Transverse colon (tissue), 4 donors: ENCODE data around the gene MAPK8IP2. TPM values are rescaled to one million over a fixed set of nuclear protein-coding genes. Genes with fewer than 3 reads are reported as not detected.

Source experiments
- DNase-seq: peaks from one replicate; pipeline ENCODE4 v3.0.0-alpha.2; 2019
- H3K27ac ChIP-seq, 4 donors: fragments of 200-600 bp; sonication (generic); 2 replicates each; pipeline ENCODE4 v1.5.1; 2016 to 2018; ENCODE audit warnings: inconsistent platforms in 4 of 4
- H3K27me3 ChIP-seq: fragments of 200-600 bp; sonication (generic); 2 replicates; pipeline ENCODE4 v1.5.1; 2017; ENCODE audit warnings: inconsistent platforms
- H3K36me3 ChIP-seq, 4 donors: fragments of 200-600 bp; sonication (generic); 2 replicates each; pipeline ENCODE4 v1.5.1; 2017 to 2019; ENCODE audit warnings: inconsistent platforms in 4 of 4
- H3K4me1 ChIP-seq, 4 donors: fragments of 200-600 bp; sonication (generic); 2 replicates each; pipeline ENCODE4 v1.5.1; 2017 to 2020; ENCODE audit warnings: inconsistent platforms in 4 of 4
- H3K4me3 ChIP-seq, 4 donors: fragments of 200-600 bp; sonication (generic); 1 replicate in 1 of 4; 2 replicates in 3 of 4; pipeline versions ENCODE4 v1.5.1 to v1.6.1; 2017 to 2019; ENCODE audit warnings: inconsistent platforms in 4 of 4
- H3K9me3 ChIP-seq, 2 donors: fragments of 200-600 bp; sonication (generic); 2 replicates each; pipeline ENCODE4 v1.5.1; 2017 to 2019; ENCODE audit warnings: inconsistent platforms in 2 of 2
- EP300 ChIP-seq: sonication (generic); formaldehyde crosslinking; IDR thresholded peaks from one replicate; pipeline ENCODE4 v1.6.1; 2017; ENCODE audit warnings: antibody characterized with exemption, low read depth
- POLR2A ChIP-seq: fragments of 450-650 bp; IDR thresholded peaks from one replicate; pipeline ENCODE4 v1.6.1; 2016; ENCODE audit warnings: antibody characterized with exemption, mild to moderate bottlenecking, moderate library complexity
- POLR2AphosphoS5 ChIP-seq, 3 donors: sonication (generic); formaldehyde crosslinking; IDR thresholded peaks; one replicate each; pipeline ENCODE4 v1.6.1; 2016; ENCODE audit warnings: antibody characterized with exemption in 3 of 3
- WGBS, 2 donors: methylation state at CpG; one replicate each; pipeline ENCODE4 v1.1.5; 2018; ENCODE audit warnings: low coverage in 1 of 2; 5-methylcytosine and 5-hydroxymethylcytosine counted together
- in situ Hi-C, 4 donors: fragments of 200-750 bp; cut with MboI; loops; one replicate each; pipeline versions ENCODE4 v1.15.0 to v1.15.1; 2017; ENCODE audit warnings: low sequenced_read_pairs in 3 of 4, low pct_ligation_motif_present in 1 of 4, low pct_unique_long_range_greater_than_20kb in 1 of 4
- intact Hi-C: fragments of 100-400 bp; cut with DNase I; formaldehyde crosslinking; loops from one replicate; pipeline ENCODE4 v1.15.1; 2023; ENCODE audit warnings: low total_unique reads
- total RNA-seq, 4 donors: library from RNA; depleted of rRNA; stranded (reverse); fragments of >200 nt; gene quantifications; one replicate each; pipeline ENCODE4 v1.1.0, GENCODE V29; 2016
- TF ChIP-seq, protein P1 (sequence below), 5 experiments: fragments of 200-600 bp in 3 of 5; fragments of 450-650 bp in 2 of 5; sonication (generic) in 3 of 5; IDR thresholded peaks; 1 replicate in 2 of 5; 2 replicates in 3 of 5; pipeline ENCODE4 v1.5.1; 2016 to 2017; ENCODE audit warnings: antibody characterized with exemption in 5 of 5, inconsistent platforms in 3 of 5, mild to moderate bottlenecking in 2 of 5, moderate library complexity in 1 of 5

The MAPK8IP2 gene
- total RNA-seq, 4 donors from 2014 or later = 1.1 to 3.4 (median 1.8) TPM

DNA sequence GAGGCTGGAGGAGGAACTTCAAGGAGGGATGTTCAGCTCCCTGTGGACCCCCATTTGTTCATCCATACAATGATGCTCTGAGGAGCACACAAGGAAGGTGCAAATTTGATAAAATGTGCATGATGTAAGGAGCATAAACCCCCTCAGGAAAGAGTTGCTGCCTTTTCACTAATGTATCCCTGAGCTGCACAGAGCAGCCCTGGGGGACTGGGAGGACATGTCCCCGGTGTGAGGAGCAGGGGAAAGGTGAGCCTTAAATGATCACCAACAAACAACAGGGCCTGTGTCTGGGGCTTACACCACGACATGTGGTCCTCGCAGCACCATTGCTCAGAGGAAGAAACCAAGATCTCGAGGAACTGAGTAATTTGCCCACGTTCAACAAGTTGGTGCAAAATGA lies 3.5 kb upstream of the MAPK8IP2 start:
- in situ Hi-C loops (no loop called here), intact Hi-C loops (no loop called here)
- Histone ChIP-seq H3K27ac (no peak overlapping the region), H3K27me3 (peaks cover 39% of the 10 kb centered on the region), H3K36me3 (no peaks in the 10 kb centered on the region), H3K4me1 (peaks cover 0 to 12% (median 8%) of the 10 kb centered on the region in 4 donors), H3K4me3 (no peak overlapping the region), H3K9me3 (no peaks in the 10 kb centered on the region)
- TF ChIP-seq POLR2AphosphoS5 (IDR thresholded peaks at IDR 0.05) = no peak
- no peak for TF ChIP-seq EP300
- TF ChIP-seq, protein P1, sequence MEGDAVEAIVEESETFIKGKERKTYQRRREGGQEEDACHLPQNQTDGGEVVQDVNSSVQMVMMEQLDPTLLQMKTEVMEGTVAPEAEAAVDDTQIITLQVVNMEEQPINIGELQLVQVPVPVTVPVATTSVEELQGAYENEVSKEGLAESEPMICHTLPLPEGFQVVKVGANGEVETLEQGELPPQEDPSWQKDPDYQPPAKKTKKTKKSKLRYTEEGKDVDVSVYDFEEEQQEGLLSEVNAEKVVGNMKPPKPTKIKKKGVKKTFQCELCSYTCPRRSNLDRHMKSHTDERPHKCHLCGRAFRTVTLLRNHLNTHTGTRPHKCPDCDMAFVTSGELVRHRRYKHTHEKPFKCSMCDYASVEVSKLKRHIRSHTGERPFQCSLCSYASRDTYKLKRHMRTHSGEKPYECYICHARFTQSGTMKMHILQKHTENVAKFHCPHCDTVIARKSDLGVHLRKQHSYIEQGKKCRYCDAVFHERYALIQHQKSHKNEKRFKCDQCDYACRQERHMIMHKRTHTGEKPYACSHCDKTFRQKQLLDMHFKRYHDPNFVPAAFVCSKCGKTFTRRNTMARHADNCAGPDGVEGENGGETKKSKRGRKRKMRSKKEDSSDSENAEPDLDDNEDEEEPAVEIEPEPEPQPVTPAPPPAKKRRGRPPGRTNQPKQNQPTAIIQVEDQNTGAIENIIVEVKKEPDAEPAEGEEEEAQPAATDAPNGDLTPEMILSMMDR (IDR thresholded peaks at IDR 0.05) = no peak
- TF ChIP-seq POLR2A = no peak
- no peak for DNase-seq
- 82 to 87% methylated on average over 3 to 5 of the region's 5 CpGs for WGBS, 2 donors

DNA sequence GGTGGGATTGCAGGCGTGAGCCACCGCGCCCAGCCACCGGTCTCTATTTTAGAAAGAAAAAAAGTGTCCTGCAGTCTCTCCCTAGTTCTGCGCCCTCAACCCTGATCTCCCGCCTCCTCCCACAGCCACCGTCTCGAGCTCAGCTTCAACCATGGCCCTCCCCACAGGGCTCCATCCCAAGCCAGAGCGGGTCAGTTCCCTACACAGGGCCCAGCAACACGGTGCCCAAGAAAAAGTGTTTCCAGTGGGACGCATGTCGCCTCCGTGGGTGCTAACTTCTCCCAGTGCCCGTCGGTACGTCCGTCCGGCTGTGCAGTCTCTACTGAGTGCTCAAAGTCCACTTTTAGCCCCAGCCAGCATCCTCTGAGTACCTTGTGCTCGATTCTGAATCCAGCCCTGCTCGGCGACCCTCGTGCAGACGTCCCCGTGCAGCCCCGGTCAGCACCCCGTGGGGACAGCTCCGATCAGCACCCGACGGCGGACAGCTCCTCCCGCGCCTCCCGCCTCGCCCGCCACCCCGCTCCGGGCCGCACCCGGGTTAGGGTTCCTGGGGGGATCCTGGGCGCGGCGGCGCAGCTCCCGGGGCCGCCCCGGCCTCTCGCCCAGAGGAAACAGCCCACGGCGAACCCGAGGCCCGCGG lies 657 bp upstream of the MAPK8IP2 start:
- H3K36me3 ChIP-seq = no peaks in the 10 kb centered on the region
- in situ Hi-C loops (no loop called here), intact Hi-C loops (no loop called here)
- TF ChIP-seq EP300 = no peak
- TF ChIP-seq, protein P1 (IDR thresholded peaks at IDR 0.05) = no peak
- TF ChIP-seq POLR2AphosphoS5 (IDR thresholded peaks at IDR 0.05) = no peak
- no peak for TF ChIP-seq POLR2A
- H3K9me3 ChIP-seq = no peaks in the 10 kb centered on the region
- H3K27me3 ChIP-seq = peaks cover 66% of the 10 kb centered on the region
- peak overlapping the region in 3 of 4 donors; percentile 36 to 51 (median 37) for H3K4me3 ChIP-seq
- WGBS, 2 donors = 40% methylated on average over 25 of the region's 52 CpGs; no CpG with 5 or more reads in 1 of the 2 donors
- no peak overlapping the region for H3K27ac ChIP-seq
- H3K4me1 ChIP-seq = peaks cover 0 to 12% (median 8%) of the 10 kb centered on the region in 4 donors
- peak; percentile 49 for DNase-seq

DNA sequence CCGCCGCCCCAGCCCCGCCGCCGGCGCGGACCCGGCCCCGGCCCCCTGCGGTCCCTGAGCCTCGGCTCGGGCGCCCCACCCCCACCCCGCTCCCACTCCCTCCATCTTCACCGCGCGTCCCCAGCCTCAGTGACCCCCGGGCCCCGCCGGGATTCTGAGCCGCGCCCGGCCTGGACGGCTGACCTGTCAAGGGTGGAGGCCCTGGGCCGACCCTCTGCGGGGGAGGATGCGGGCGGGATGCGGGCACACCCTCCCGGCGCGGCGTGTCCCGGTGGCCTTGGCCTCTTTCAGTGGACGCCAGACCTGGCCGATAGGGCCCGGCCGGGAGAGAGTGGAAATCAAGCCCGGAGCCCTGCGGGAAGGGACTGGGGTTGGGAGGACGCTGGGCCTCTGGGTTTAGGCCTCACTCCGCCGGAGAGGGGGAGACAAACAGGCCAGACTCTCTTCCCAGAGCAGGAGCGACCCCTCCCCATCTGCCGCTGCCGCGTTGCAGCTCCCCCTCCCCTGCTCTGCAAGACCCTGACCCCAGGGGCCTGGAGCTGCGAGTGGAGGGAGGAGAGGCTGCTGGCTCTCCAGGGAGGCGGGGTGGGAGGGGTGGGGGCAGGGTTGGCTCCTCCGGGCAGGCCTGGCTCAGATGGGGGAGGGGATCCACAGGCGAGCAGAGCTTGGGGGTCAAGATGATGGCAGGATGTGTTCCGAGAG lies 525 bp downstream of the MAPK8IP2 start:
- no peak for DNase-seq
- no peak overlapping the region for H3K27ac ChIP-seq
- TF ChIP-seq POLR2A (no peak), EP300 (no peak), POLR2AphosphoS5 (IDR thresholded peaks at IDR 0.05) (no peak)
- TF ChIP-seq, protein P1 (IDR thresholded peaks at IDR 0.05) = no peak
- H3K4me1 ChIP-seq = peaks cover 0 to 12% (median 8%) of the 10 kb centered on the region in 4 donors
- intact Hi-C loops (no loop called here), in situ Hi-C loops (no loop called here)
- peaks cover 76% of the 10 kb centered on the region for H3K27me3 ChIP-seq
- no peaks in the 10 kb centered on the region for H3K36me3 ChIP-seq
- no peaks in the 10 kb centered on the region for H3K9me3 ChIP-seq
- WGBS, 2 donors = 7 to 20% methylated on average over 3 to 28 of the region's 52 CpGs
- peak overlapping the region in 3 of 4 donors; percentile 36 to 51 (median 37) for H3K4me3 ChIP-seq

DNA sequence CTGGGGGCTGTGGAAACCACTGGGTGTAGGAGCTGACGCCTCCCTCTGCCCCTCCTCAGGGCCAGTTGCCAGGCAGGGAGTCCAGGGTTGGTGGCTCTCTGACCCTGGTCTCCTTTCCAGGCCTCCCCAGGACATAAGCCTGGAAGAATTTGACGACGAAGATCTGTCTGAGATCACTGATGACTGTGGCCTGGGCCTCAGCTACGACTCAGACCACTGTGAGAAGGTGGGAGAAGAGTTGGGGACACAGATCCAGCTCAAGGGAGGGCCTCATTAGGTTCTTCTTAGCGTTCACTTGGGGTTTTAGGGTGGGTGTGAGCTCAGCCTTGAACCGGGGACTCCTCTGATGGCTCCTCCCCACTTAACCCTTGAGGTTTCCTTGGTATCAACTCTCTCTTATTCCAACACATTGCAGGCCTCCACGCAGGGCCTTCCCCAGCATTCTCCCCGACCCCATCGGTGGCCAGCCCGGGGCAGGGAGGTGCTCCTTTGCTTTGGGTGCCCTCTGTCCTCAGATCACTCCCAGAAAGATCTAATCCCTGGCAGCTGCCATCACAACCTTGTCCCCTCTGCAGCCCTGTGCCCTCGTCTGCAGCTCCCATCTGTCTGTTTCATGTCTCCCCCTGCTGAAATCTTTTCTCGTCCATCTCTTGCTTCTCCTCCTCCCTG lies 1.2 kb downstream of the MAPK8IP2 start:
- H3K36me3 ChIP-seq = no peaks in the 10 kb centered on the region
- peaks cover 81% of the 10 kb centered on the region for H3K27me3 ChIP-seq
- TF ChIP-seq, protein P1 (IDR thresholded peaks at IDR 0.05) = no peak
- TF ChIP-seq POLR2A (no peak), POLR2AphosphoS5 (IDR thresholded peaks at IDR 0.05) (no peak), EP300 (no peak)
- no peak for DNase-seq
- peaks cover 0 to 12% (median 8%) of the 10 kb centered on the region in 4 donors for H3K4me1 ChIP-seq
- in situ Hi-C loops (no loop called here), intact Hi-C loops (no loop called here)
- H3K9me3 ChIP-seq = no peaks in the 10 kb centered on the region
- no peak overlapping the region for H3K4me3 ChIP-seq
- 52 to 61% methylated on average over 5 to 12 of the region's 12 CpGs for WGBS, 2 donors
- no peak overlapping the region for H3K27ac ChIP-seq
